Esophagus squamous epithelium (tissue), 4 donors: Measurements from ENCODE around the gene THSD7B.

Source experiments
- CTCF ChIP-seq, 6 experiments: fragments of 450-650 bp in 4 of 6; fragments of 200-600 bp in 2 of 6; sonication (generic) in 2 of 6; IDR thresholded peaks; one replicate each; pipeline ENCODE4 v1.5.1; 2016 to 2019; ENCODE audit warnings: antibody characterized with exemption in 6 of 6, mild to moderate bottlenecking in 4 of 6, moderate library complexity in 4 of 6
- POLR2A ChIP-seq, 4 donors: fragments of 450-650 bp; IDR thresholded peaks; one replicate each; pipeline ENCODE4 v1.6.1; 2017; ENCODE audit warnings: antibody characterized with exemption in 4 of 4, mild to moderate bottlenecking in 4 of 4, moderate library complexity in 3 of 4

GRCh38 chr2:137467246-137467862 is 702.0 kb downstream of the THSD7B start:
- TF ChIP-seq CTCF (IDR thresholded peaks at IDR 0.05) (peak; percentile 12 to 71 (median 46)), POLR2A (IDR thresholded peaks at IDR 0.05) (no peak)
